Measurements from ENCODE around the gene MAGI1. TPM values are rescaled to one million over a fixed set of nuclear protein-coding genes. Genes with fewer than 3 reads are reported as not detected.
"Not testable (repeated sequence)": the region's sequence is repeated elsewhere in the genome, so short reads cannot be mapped to it uniquely, and the experiment has no call there.

Gene MAGI1
- total RNA-seq, 1 donor from 2014 or later, result 49.8 TPM

DNA sequence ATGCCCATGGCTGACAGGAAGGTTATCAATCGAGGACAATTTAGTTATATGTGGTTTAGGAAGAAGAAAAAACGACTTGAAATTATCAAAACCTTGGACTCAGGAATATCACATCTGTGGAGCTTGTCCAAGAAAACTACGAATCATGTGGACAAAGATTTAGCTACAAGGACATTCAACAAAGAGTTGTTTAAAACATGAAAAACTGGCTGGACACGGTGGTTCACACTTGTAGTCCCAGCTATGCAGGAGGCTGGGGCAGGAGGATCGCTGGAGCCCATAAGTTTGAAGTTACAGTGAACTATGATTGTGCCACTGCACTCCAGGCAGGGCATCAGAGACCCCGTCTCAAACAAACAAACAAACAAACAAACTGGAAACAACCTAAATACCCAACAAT is 142.4 kb downstream of the MAGI1 start:
- DNase-seq (ENCODE audit: low read depth, low spot score), result no peak
- Mint-ChIP-seq H3K36me3 (ENCODE audit: low read depth) (no peaks in the 10 kb centered on the region), H3K4me3 (no peak overlapping the region), H3K27me3 (ENCODE audit: low read depth) (no peaks in the 10 kb centered on the region), H3K9me3 (no peaks in the 10 kb centered on the region), H3K4me1 (no peaks in the 10 kb centered on the region), H3K27ac (ENCODE audit: unreplicated experiment) (no peak overlapping the region)
- TF ChIP-seq CTCF (conservative IDR thresholded peaks at IDR 0.05), result no peak

GRCh38 chr3:65894679-65895453 is 143.9 kb downstream of the MAGI1 start:
- TF ChIP-seq CTCF (conservative IDR thresholded peaks at IDR 0.05), result no peak
- Mint-ChIP-seq H3K9me3 (no peaks in the 10 kb centered on the region), H3K27ac (ENCODE audit: unreplicated experiment) (no peak overlapping the region), H3K4me1 (no peaks in the 10 kb centered on the region), H3K27me3 (ENCODE audit: low read depth) (no peaks in the 10 kb centered on the region), H3K4me3 (no peak overlapping the region), H3K36me3 (ENCODE audit: low read depth) (no peaks in the 10 kb centered on the region)
- DNase-seq (ENCODE audit: low read depth, low spot score), result no peak

DNA sequence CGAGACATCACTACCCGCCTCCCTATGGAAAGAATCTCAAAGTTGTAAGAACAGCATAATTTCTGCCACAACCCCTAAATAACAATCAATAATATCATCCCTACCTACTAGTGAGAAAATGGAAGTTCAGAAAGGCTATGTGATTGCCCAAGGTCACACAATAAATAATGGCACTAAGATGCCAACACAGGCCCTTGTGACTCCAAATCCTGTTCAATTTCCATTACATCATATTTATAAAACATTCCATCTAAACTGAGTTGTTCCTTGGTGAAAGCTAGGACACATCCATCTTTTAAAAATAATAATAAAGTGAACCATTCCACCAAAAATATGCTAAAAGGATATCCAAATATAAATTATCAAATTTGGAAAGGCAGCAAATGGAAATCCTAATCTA is 144.6 kb downstream of the MAGI1 start:
- Mint-ChIP-seq H3K27ac (ENCODE audit: unreplicated experiment) (no peak overlapping the region), H3K9me3 (no peaks in the 10 kb centered on the region), H3K36me3 (ENCODE audit: low read depth) (no peaks in the 10 kb centered on the region), H3K4me3 (no peak overlapping the region), H3K4me1 (no peaks in the 10 kb centered on the region), H3K27me3 (ENCODE audit: low read depth) (no peaks in the 10 kb centered on the region)
- DNase-seq (ENCODE audit: low read depth, low spot score), result no peak
- no peak for TF ChIP-seq CTCF (conservative IDR thresholded peaks at IDR 0.05)

- Mint-ChIP-seq H3K4me3 (no peak overlapping the region), H3K36me3 (ENCODE audit: low read depth) (no peaks in the 10 kb centered on the region), H3K9me3 (no peaks in the 10 kb centered on the region), H3K27me3 (ENCODE audit: low read depth) (no peaks in the 10 kb centered on the region), H3K4me1 (no peaks in the 10 kb centered on the region), H3K27ac (ENCODE audit: unreplicated experiment) (no peak overlapping the region)
- no peak for TF ChIP-seq CTCF (conservative IDR thresholded peaks at IDR 0.05)
- DNase-seq (ENCODE audit: low read depth, low spot score), result no peak
Measured at GRCh38 chr3:65893631-65894030, 145.1 kb downstream of the MAGI1 start.

GRCh38 chr3:65891477-65891876 is 147.2 kb downstream of the MAGI1 start:
- not testable (repeated sequence) for H3K9me3 Mint-ChIP-seq; H3K27ac Mint-ChIP-seq (ENCODE audit: unreplicated experiment); H3K36me3 Mint-ChIP-seq (ENCODE audit: low read depth); DNase-seq (ENCODE audit: low read depth, low spot score); H3K4me1 Mint-ChIP-seq; H3K27me3 Mint-ChIP-seq (ENCODE audit: low read depth); H3K4me3 Mint-ChIP-seq

DNA sequence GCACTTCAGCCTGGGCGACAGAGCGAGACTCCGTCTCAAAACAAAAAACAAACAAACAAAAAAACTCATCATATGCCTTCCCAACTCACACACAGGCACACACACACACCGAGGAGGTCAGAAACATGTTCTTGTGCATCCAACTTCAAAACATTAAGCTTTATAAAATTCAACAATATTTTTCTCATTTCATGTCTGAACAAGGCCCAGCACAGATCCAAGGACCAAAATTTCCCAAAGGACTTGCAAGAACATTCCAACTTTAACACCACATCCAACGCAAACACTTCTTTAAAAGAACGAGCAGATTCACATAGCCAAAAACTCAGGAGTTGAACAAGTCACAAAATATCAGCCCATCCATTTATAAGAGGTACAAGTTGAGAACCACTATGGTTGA is 148.4 kb downstream of the MAGI1 start:
- Mint-ChIP-seq H3K4me1 (no peaks in the 10 kb centered on the region), H3K27me3 (ENCODE audit: low read depth) (no peaks in the 10 kb centered on the region), H3K27ac (ENCODE audit: unreplicated experiment) (no peak overlapping the region), H3K4me3 (no peak overlapping the region), H3K9me3 (no peaks in the 10 kb centered on the region), H3K36me3 (ENCODE audit: low read depth) (no peaks in the 10 kb centered on the region)
- TF ChIP-seq CTCF (conservative IDR thresholded peaks at IDR 0.05), result no peak
- no peak for DNase-seq (ENCODE audit: low read depth, low spot score)

Measured in neural crest cell (in vitro differentiated cells).